ENCODE results near the gene GANAB.

GRCh38 chr11:62652161-62653006, 6.0 kb upstream of the GANAB start:
- TF ChIP-seq CTCF (IDR thresholded peaks at IDR 0.05) (no peak), EP300 (IDR thresholded peaks at IDR 0.05) (no peak), POLR2A (IDR thresholded peaks at IDR 0.05) (no peak)

Data from upper lobe of left lung (tissue), 4 donors.